Right ventricle myocardium inferior (tissue), 1 donor: Measurements from ENCODE around the gene PKNOX2. TPM values are rescaled to one million over a fixed set of nuclear protein-coding genes. Genes with fewer than 3 reads are reported as not detected.
A peak's percentile ranks its signal among the peaks of the same experiment; 100 is the strongest.

Source experiments
- ATAC-seq: fragments of 200-7000 bp; cut with Tn5 transposase; one replicate; pipeline ENCODE4 v1.9.1; 2020; ENCODE audit warnings: mild to moderate bottlenecking, moderate library complexity
- DNase-seq: peaks from one replicate; pipeline ENCODE4 v3.0.0; 2021; ENCODE audit errors: missing footprints
- intact Hi-C: fragments of 100-400 bp; cut with DNase I; formaldehyde crosslinking; loops from one replicate; pipeline ENCODE4 v1.11.0; 2022
- total RNA-seq: library from RNA; stranded (reverse); fragmentation: NEBNext Ultra II Directional; extraction: Animal tissue kit (Norgen Biotek cat#: 25700); gene quantifications from one replicate; pipeline ENCODE4 v1.2.1, GENCODE V29; 2021
- donor health status: DM: no; HTN: yes; CAD: no; lungs with severe emphysema.

The PKNOX2 gene
- total RNA-seq, 1 donor from 2014 or later: 9.1 TPM

DNA sequence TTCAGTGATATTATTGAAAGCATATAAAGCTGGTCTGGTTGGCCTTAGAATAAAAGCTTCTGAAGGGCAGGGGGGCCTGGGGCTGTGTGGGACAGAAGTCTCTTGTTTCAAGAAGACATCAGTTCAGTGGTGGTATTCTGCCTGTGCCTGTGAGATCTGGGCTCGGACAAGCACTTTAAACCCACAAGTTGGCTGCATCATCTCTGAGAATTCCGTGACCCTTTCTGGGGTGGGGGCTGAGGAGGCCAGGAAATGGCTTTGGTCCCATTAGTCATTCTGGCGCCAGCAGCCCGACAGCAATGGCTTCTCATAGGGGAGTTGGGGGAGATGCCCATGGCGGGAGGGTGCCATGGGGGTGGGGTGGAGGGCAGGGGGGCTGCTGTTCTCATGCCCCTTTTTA is 104.1 kb downstream of the PKNOX2 start:
- intact Hi-C loops: no loop called here
- ATAC-seq (no peak), DNase-seq (no peak)

- no peak for ATAC-seq
- DNase-seq: no peak
- intact Hi-C loops: no loop called here
These were observed 105.6 kb downstream of the PKNOX2 start for GRCh38 chr11:125270106-125270505.

GRCh38 chr11:125270711-125271110 is 106.2 kb downstream of the PKNOX2 start:
- no peak for DNase-seq
- no peak for ATAC-seq
- intact Hi-C loops: no loop called here

DNA sequence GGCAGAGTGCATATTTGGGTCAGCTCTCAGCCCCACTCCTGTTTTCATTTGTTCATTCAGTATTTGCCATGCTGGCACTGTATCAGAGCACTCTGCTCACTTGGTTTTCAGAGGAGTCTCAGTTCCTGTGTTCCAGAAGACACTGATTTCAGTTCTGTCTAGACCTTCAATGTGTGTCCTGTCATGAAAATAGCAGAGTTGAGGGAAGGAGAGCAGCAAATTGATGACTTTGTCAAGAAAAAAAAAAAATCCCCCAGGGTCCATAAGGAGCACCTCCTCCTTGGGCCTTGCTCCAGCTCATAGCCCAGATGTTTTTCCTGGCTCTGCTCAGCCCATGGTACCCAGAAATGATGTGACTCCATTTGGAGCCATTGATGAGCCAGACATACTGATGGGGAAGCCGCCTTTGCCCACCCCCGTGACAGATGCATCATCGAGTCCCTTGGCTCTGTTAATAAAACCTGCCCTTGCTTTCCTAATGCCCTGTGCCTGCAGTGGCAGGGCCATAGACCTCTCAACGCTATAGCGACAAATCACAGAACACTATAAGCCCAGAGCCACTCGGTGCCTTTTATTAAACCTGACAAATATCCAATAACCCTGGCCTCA is 107.0 kb downstream of the PKNOX2 start:
- intact Hi-C loops: no loop called here
- ATAC-seq: peak; percentile 15
- DNase-seq: no peak

GRCh38 chr11:125272092-125272491 is 107.5 kb downstream of the PKNOX2 start:
- no peak for DNase-seq
- intact Hi-C loops: no loop called here
- ATAC-seq: no peak

GRCh38 chr11:125272821-125273220 is 108.3 kb downstream of the PKNOX2 start:
- no peak for DNase-seq
- no peak for ATAC-seq
- intact Hi-C loops: no loop called here

DNA sequence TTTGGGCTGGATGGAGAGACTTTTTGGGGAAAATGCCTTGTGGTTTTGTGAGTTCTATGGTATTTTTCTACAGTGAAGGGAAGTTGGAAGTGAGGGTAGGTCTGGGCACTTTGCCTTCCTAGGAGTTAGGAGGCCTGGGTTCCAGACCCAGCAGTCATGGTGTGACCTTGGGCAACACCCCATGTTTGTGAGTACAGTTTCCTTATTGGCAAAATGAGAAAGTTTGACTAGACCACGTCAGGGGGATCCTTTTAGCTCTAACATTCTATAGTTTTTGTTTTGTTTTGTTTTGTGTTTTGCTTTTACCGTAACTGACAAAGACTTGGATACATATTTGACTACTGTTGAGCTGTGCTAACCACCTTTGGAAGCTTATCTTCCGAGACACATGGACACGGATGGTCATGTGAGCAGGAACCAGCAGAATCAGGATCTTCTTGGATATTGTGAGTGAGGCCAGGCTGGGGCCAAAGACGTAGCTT is 109.0 kb downstream of the PKNOX2 start:
- no peak for DNase-seq
- ATAC-seq: no peak
- intact Hi-C loops: no loop called here

GRCh38 chr11:125274309-125274708 is 109.8 kb downstream of the PKNOX2 start:
- intact Hi-C loops: no loop called here
- no peak for DNase-seq
- no peak for ATAC-seq

- no peak for DNase-seq
- ATAC-seq: no peak
- intact Hi-C loops: no loop called here
These were observed 110.2 kb downstream of the PKNOX2 start for GRCh38 chr11:125274774-125275173.

DNA sequence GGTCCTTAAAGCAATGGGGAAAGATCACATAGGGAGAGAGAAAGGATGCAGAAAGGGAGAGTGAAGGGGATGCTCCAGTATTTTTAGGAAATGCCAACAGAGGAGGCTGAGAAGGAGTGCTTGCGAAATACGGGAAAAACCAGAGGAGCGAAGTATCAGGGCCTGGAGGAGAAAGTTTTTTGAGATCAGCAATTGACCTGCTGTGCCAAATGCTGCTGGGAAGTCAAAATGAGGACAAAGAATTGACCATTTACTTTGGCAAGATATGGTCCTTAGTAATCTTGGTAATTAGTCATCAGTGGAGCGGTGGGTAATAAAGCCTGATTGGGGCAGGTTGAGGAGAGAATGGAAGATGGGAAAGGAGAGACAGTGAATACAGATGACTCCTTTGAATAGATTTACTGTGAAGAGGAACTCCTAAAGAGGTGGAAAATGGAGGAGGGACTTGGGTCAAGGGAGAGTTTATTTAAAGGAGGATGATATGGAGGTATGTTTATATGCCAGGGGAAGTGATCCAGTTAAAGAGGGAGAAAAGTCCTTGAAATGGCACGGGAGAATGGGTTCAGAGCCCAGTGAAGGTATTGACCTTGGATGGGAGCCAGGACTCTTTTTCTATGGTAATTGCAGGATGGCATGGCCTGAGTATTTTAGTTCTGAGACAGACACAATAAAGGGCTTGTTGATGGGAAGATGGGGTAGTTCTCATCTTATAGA is 111.5 kb downstream of the PKNOX2 start:
- DNase-seq (no peak), ATAC-seq (peak; percentile 61)
- intact Hi-C loops: no loop called here

DNA sequence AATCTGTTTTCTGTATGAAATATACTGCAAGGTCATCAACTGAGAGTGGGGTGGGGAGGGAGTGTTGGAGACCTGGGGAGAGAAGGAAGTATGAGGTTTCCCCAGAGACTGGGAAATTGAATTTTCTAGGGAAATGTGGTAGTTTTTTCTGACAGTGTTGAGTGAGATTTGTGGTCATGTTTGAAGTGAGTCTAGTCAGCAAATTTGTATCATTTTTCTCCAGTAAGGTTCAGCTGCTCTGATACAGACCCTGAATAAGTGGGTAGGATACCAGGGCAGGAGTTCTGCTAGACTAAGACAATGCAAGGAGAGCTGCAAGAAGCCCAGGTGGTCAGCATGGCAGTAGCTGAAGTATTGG is 112.0 kb downstream of the PKNOX2 start:
- DNase-seq (no peak), ATAC-seq (no peak)
- intact Hi-C loops: no loop called here

GRCh38 chr11:125279676-125280418 is 115.3 kb downstream of the PKNOX2 start:
- DNase-seq: no peak
- intact Hi-C loops: no loop called here
- no peak for ATAC-seq

GRCh38 chr11:125280646-125281045 is 116.1 kb downstream of the PKNOX2 start:
- intact Hi-C loops: no loop called here
- ATAC-seq (no peak), DNase-seq (no peak)

DNA sequence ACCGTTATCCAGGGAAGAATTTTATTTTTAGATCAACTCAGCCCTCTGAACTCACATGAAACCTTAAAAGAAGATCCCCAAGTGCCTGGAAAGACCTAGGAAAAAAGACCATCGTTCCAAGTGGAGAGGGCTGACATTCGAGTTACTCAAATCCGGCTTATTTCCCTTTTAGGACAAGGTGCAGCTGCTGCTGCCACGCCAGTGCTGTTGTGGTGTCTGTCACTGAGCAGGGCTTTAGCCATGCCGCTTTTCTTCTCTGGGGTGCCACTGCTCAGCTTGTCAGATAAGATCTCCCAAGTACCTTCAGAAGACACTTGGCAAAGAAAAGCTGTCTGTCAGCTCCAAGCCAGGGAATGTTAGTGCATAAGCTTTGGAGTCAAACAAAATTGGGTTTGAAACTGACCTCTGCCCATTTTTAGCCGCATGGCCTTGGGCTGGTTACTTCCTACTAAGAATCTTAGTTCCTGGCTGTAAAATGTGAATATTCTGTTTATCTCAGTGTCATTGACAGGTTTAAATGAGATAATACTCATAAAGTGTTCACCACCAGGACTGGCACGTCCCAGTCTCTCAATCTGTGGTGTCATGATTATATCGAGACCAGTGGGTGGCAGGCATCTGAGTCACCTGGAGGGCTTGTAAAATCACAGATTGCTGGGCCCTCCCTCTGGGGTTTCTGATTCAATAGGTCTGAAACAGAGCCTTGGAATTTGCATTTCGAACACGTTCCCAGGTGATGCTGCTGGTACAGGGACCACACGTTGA is 117.5 kb downstream of the PKNOX2 start:
- intact Hi-C loops: no loop called here
- DNase-seq: no peak
- ATAC-seq: no peak

DNA sequence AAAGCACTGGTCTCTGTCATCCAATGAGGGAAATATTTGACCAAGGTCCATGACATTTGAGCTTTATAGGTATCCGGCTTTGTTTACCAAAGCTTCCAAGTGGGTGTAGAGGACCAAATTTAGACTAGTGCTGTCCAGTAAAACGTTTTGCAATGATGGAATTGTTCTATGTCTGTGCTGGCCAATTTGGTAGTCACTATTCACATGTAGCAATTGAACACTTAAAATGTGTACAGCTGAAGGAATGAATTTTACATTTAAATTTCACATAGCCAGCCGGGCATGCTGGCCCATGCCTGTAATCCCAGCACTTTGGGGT is 118.0 kb downstream of the PKNOX2 start:
- no peak for DNase-seq
- ATAC-seq: no peak
- intact Hi-C loops: no loop called here

DNA sequence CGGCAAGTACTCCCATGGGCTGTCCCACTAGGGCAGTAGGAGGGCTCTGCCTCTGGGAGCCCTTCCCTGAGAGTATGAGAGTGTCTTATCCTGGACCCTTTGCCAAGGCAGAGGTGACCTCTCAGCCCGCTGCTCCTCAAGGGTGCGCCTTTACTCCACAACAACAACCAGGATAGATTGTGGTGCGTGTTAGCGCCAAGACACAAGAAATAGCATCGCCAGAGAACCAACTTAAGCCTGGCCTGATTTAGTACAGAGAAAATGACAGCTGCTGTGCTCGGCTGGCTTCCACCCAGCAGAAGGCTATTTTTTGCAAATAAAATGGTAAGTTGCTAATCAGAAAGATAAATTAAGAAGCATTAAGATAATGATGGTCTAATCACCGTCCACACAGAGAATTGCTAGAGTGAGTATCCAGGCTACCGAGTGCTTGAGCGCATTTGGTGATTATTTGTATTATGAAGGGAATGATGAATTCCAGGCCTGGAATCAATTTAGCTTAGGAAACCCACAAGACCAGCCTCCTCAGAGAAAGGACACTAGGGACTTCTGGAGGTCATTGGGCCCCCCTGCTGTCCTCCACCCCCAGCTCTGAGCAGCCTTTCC is 119.8 kb downstream of the PKNOX2 start:
- intact Hi-C loops: no loop called here
- ATAC-seq (no peak), DNase-seq (no peak)

DNA sequence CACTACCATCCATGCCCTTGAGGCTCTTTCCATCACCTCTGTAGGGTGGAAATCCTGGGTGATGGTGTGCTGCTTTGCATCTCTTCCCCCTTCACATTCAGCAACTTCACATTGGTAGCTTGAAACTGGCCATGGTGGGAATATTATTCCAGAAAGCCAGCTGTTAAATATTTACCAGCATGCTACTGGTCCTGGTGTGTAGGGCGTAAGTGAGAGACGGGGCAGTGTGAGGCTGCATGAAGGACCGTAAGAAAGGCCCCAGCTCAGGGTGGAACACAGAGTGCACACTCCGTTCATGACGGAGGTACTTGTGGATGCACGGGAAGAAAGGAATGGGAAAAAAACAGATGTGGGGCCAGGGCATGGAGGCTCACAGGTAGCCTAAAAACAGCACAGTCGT is 121.3 kb downstream of the PKNOX2 start:
- DNase-seq (no peak), ATAC-seq (no peak)
- intact Hi-C loops: no loop called here

- intact Hi-C loops: no loop called here
- DNase-seq: no peak
- no peak for ATAC-seq
These were observed 121.9 kb downstream of the PKNOX2 start for GRCh38 chr11:125286486-125286885.
